HG02623 (cell line): ENCODE measurements around the gene CALU.
A peak's percentile ranks its signal among the peaks of the same experiment; 100 is the strongest.

Source experiments
- ATAC-seq: cut with Tn5 transposase; IDR thresholded peaks from one replicate; pipeline ENCODE4 v1.9.1; 2021; ENCODE audit warnings: moderate library complexity; ENCODE audit not compliant: unreplicated experiment

Gene CALU

GRCh38 chr7:128781851-128782250 lies 42.7 kb downstream of the CALU start:
- no peak for ATAC-seq

GRCh38 chr7:128783143-128783861 lies 44.1 kb downstream of the CALU start:
- ATAC-seq, result no peak

- ATAC-seq, result no peak
Observed at GRCh38 chr7:128785738-128786137, 46.6 kb downstream of the CALU start.

GRCh38 chr7:128788446-128789412 lies 49.6 kb downstream of the CALU start:
- no peak for ATAC-seq

GRCh38 chr7:128790315-128791041 lies 51.3 kb downstream of the CALU start:
- ATAC-seq, result no peak

- peak; percentile 70 for ATAC-seq
Observed at GRCh38 chr7:128791121-128791971, 52.2 kb downstream of the CALU start, which contains the start of gene CCDC136. TSS of gene CCDC136 (plus strand) at chr7:128791968. CDS start at chr7:128792412, 444 bp downstream.

GRCh38 chr7:128791972-128792327 lies 52.8 kb downstream of the CALU start:
- ATAC-seq, result no peak

- no peak for ATAC-seq
Observed at GRCh38 chr7:128792471-128793180, 53.5 kb downstream of the CALU start.

GRCh38 chr7:128793181-128793547 lies 54.0 kb downstream of the CALU start:
- no peak for ATAC-seq

GRCh38 chr7:128794020-128794419 lies 54.9 kb downstream of the CALU start:
- ATAC-seq, result no peak

GRCh38 chr7:128794436-128794835 lies 55.3 kb downstream of the CALU start:
- no peak for ATAC-seq

- no peak for ATAC-seq
Observed at GRCh38 chr7:128795129-128795528, 56.0 kb downstream of the CALU start.

GRCh38 chr7:128796327-128796726 lies 57.2 kb downstream of the CALU start:
- no peak for ATAC-seq

- ATAC-seq, result no peak
Observed at GRCh38 chr7:128799451-128799850, 60.3 kb downstream of the CALU start.

GRCh38 chr7:128800567-128800966 lies 61.4 kb downstream of the CALU start:
- no peak for ATAC-seq

- no peak for ATAC-seq
Observed at GRCh38 chr7:128801003-128801402, 61.8 kb downstream of the CALU start.

GRCh38 chr7:128801667-128802418 lies 62.7 kb downstream of the CALU start:
- ATAC-seq, result no peak

GRCh38 chr7:128804484-128804883 lies 65.3 kb downstream of the CALU start:
- no peak for ATAC-seq

- ATAC-seq, result no peak
Observed at GRCh38 chr7:128805225-128805624, 66.1 kb downstream of the CALU start.
